ENCODE data around the gene TAF4B. TPM values are rescaled to one million over a fixed set of nuclear protein-coding genes. Genes with fewer than 3 reads are reported as not detected.

Gene TAF4B
- total and polyA plus RNA-seq, 2 experiments from 2014 or later = 1.1 to 1.5 TPM

DNA sequence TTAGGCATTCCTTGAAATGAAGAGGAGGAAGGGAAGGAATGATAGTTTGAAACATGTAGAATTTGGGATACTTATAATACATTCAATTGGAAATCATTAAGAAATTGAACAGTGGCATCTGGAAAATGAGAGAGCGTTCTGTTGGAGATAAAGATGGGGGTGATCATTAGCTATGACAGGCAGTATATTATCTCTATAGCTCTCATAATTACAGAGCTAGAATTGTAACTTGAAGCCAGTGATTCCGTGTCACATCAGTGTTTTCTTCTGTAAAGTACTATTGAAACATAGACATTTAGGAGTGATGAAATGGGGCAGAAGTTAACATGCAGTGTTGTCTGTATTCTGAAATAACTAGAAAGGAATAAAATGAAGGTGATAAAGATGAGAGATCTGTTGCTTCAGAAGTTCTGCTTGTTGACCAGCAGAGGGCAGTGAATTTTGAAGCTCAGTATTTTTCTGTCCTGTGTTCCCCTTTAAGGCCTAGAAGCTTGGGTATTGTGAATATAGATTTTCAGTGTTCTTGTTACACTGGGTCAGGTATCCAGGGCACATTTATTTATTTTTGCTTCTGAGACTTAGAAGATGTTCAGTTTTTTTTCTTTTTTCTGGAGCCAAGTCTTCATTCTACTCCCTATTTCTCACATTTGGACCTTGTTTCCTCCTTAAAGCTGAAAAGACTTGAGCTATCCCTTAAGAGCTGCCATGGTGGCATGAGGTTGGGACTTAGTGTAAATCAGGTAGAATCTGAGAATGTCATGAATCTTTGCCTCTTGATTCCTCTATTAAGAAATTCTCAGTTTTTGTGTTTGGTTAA is 157.4 kb downstream of the TAF4B start:
- Histone ChIP-seq H3K4me2 (ENCODE audit: unreplicated experiment) (no peak overlapping the region), H3K79me2 (ENCODE audit: insufficient read depth) (no peaks in the 10 kb centered on the region), H3K9me3 (ENCODE audit: low read depth) (no peaks in the 10 kb centered on the region), H4K20me1 (ENCODE audit: insufficient read depth) (no peaks in the 10 kb centered on the region), H3K27me3 (replicated peaks; ENCODE audit: insufficient read depth) (no peaks in the 10 kb centered on the region), H3K9me2 (ENCODE audit: insufficient read depth) (no peaks in the 10 kb centered on the region), H3K9ac (no peak overlapping the region), H3F3A (ENCODE audit: insufficient read depth) (peaks cover 13% of the 10 kb centered on the region; the same call in 1 of the 2 replicates), H3K4me1 (ENCODE audit: insufficient read depth) (peaks cover 23% of the 10 kb centered on the region), H3K36me3 (ENCODE audit: low read depth) (no peaks in the 10 kb centered on the region), H2AFZ (no peak overlapping the region), H3K4me3 (no peak overlapping the region), H3K27ac (no peak overlapping the region)
- WGBS, 2 experiments (ENCODE audit: low coverage in 1 of 2, low lambda C conversion rate in 2 of 2, missing lambda C conversion rate in 2 of 2) = 0 to 1% methylated on average over 2 of the region's 2 CpGs
- TF ChIP-seq EZH2phosphoT487 (IDR thresholded peaks at IDR 0.05; ENCODE audit: insufficient read depth, low read depth) = no peak
- TF ChIP-seq EZH2 (IDR thresholded peaks at IDR 0.05; ENCODE audit: insufficient read depth, poor library complexity, severe bottlenecking) = no peak
- in situ Hi-C loops (cut with MboI) = no loop called here
- peak; percentile 68 for DNase-seq

DNA sequence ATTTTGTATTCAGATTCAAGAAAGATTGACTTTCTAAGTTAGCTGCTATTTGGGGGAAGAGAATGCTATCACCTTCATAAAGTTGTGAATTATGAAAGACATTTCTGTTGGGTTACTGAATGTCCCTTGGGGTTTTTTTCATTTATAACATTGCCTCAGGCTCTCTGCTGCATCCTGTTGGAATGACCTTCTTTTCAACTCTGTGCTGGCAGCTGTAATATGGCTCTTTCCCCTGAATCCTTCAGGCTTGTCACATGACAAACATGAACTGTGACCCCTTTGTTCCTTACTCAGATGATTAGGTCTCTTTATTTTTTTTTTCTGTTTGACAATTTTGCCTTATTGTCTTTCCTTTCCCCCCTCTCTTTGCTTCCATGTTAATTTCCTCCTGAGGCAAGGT is 159.8 kb downstream of the TAF4B start:
- no peak for TF ChIP-seq EZH2 (IDR thresholded peaks at IDR 0.05; ENCODE audit: insufficient read depth, poor library complexity, severe bottlenecking)
- no peak for TF ChIP-seq EZH2phosphoT487 (IDR thresholded peaks at IDR 0.05; ENCODE audit: insufficient read depth, low read depth)
- Histone ChIP-seq H4K20me1 (ENCODE audit: insufficient read depth) (no peaks in the 10 kb centered on the region), H3K9me3 (ENCODE audit: low read depth) (no peaks in the 10 kb centered on the region), H3K79me2 (ENCODE audit: insufficient read depth) (no peaks in the 10 kb centered on the region), H2AFZ (0 out of 2 replicates have a peak overlapping the region, but pooled peaks have one; percentile 11), H3K4me1 (ENCODE audit: insufficient read depth) (peaks cover 23% of the 10 kb centered on the region), H3K4me3 (no peak overlapping the region), H3K9ac (no peak overlapping the region), H3K9me2 (ENCODE audit: insufficient read depth) (no peaks in the 10 kb centered on the region), H3K27me3 (replicated peaks; ENCODE audit: insufficient read depth) (no peaks in the 10 kb centered on the region), H3K27ac (peak overlapping the region; percentile 44), H3F3A (ENCODE audit: insufficient read depth) (peaks cover 13% of the 10 kb centered on the region; the same call in 1 of the 2 replicates), H3K4me2 (ENCODE audit: unreplicated experiment) (peak overlapping the region; percentile 48), H3K36me3 (ENCODE audit: low read depth) (no peaks in the 10 kb centered on the region)
- peak; percentile 84 for DNase-seq
- in situ Hi-C loops (cut with MboI) = no loop called here

DNA sequence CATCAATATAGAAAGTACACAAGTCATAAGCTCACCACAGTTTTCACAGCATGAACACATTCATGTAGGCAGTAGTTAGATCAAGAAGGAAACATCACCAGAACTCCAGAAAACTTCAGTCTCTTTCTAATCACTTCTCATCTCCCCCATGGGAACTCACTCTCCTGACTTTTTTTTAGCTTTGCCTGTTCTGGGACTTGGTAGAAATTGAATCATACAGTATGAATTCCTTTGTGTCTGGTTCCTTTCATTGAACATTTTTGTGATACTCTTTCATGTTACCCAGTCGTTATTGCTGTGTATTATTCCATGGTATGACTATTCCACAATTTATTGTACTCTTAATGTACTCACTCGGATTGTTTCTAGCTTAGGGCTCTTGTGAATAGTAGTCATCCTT is 160.2 kb downstream of the TAF4B start:
- H3K9me3 ChIP-seq (ENCODE audit: low read depth) = no peaks in the 10 kb centered on the region
- H2AFZ ChIP-seq = 0 out of 2 replicates have a peak overlapping the region, but pooled peaks have one; percentile 11
- TF ChIP-seq EZH2 (IDR thresholded peaks at IDR 0.05; ENCODE audit: insufficient read depth, poor library complexity, severe bottlenecking) (no peak), EZH2phosphoT487 (IDR thresholded peaks at IDR 0.05; ENCODE audit: insufficient read depth, low read depth) (no peak)
- 41 to 48% methylated on average over 2 of the region's 2 CpGs for WGBS, 2 experiments (ENCODE audit: low coverage in 1 of 2, low lambda C conversion rate in 2 of 2, missing lambda C conversion rate in 2 of 2)
- peak overlapping the region; percentile 44 for H3K27ac ChIP-seq
- no peaks in the 10 kb centered on the region for H3K79me2 ChIP-seq (ENCODE audit: insufficient read depth)
- in situ Hi-C loops (cut with MboI) = no loop called here
- peaks cover 23% of the 10 kb centered on the region for H3K4me1 ChIP-seq (ENCODE audit: insufficient read depth)
- H3K4me2 ChIP-seq (ENCODE audit: unreplicated experiment) = peak overlapping the region; percentile 48
- H3F3A ChIP-seq (ENCODE audit: insufficient read depth) = peaks cover 13% of the 10 kb centered on the region; the same call in 1 of the 2 replicates
- H3K36me3 ChIP-seq (ENCODE audit: low read depth) = no peaks in the 10 kb centered on the region
- no peaks in the 10 kb centered on the region for H4K20me1 ChIP-seq (ENCODE audit: insufficient read depth)
- no peaks in the 10 kb centered on the region for H3K27me3 ChIP-seq (replicated peaks; ENCODE audit: insufficient read depth)
- H3K9me2 ChIP-seq (ENCODE audit: insufficient read depth) = no peaks in the 10 kb centered on the region
- peak; percentile 52 for DNase-seq
- H3K9ac ChIP-seq = no peak overlapping the region
- no peak overlapping the region for H3K4me3 ChIP-seq

DNA sequence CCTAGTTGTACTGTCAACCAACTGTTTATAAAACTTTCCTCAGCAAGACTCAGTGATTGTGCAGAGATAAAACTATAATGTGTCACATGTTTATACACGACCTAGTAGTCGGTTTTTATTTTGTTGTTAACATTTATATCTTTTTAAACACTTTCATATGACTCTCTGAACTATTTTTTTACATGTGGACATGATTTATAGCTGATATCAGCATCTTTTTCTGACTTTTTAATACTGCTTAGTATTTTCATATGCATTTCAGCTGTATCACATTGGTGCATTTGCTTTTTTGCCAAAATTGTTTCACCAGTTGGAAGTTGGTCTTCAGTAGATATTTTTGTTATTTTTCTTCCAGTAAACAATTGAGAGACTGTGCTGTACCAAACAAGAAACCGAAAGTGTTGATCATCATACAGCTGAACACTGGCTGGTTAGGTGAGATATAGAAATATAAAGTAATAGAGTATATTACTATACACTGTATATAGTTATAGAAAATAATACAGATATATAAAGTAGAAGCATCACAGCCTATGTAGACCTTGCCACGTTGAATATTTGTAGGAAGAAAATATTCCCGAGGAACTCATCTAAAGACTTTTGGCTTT is 167.9 kb downstream of the TAF4B start:
- Histone ChIP-seq H3K36me3 (ENCODE audit: low read depth) (no peaks in the 10 kb centered on the region), H3K9me2 (ENCODE audit: insufficient read depth) (no peaks in the 10 kb centered on the region), H4K20me1 (ENCODE audit: insufficient read depth) (no peaks in the 10 kb centered on the region), H3K4me1 (ENCODE audit: insufficient read depth) (no peaks in the 10 kb centered on the region), H3K27me3 (replicated peaks; ENCODE audit: insufficient read depth) (no peaks in the 10 kb centered on the region), H3K9ac (no peak overlapping the region), H3K9me3 (ENCODE audit: low read depth) (no peaks in the 10 kb centered on the region), H3K4me3 (no peak overlapping the region), H3F3A (ENCODE audit: insufficient read depth) (no peaks in the 10 kb centered on the region), H3K4me2 (ENCODE audit: unreplicated experiment) (no peak overlapping the region), H3K27ac (no peak overlapping the region), H3K79me2 (ENCODE audit: insufficient read depth) (no peaks in the 10 kb centered on the region), H2AFZ (no peak overlapping the region)
- TF ChIP-seq EZH2phosphoT487 (IDR thresholded peaks at IDR 0.05; ENCODE audit: insufficient read depth, low read depth) = no peak
- no peak for TF ChIP-seq EZH2 (IDR thresholded peaks at IDR 0.05; ENCODE audit: insufficient read depth, poor library complexity, severe bottlenecking)
- WGBS, 2 experiments (ENCODE audit: low coverage in 1 of 2, low lambda C conversion rate in 2 of 2, missing lambda C conversion rate in 2 of 2) = 57 to 62% methylated on average over 5 of the region's 5 CpGs
- in situ Hi-C loops (cut with MboI) = no loop called here
- no peak for DNase-seq
